ENCODE measurements around the gene IFFO2. TPM values are rescaled to one million over a fixed set of nuclear protein-coding genes. Genes with fewer than 3 reads are reported as not detected.

Gene IFFO2
- total and polyA plus RNA-seq, 2 donors (not counting 3 experiments of a cell fraction or from before 2014, with no cell fraction given): 31.1 to 31.3 TPM

DNA sequence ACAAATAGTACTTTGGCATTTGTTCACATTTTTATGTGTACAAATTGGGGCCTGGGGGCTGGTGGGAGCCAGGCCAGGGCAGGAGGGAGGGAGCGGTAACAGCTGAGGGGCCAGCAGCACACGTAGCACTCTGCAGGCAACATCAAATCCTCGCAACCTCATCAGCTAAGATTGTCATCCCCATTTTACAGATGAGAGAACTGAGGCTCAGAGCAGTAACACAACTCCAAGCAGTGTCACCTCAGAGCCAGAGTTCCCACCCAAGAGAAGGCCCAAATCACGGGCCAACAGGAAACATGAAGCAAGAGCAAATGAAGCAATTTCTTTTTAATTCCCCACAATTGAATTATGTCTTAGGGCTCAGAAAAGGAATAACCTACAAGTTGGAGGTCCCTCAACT is 14.1 kb downstream of the IFFO2 start:
- no peak for DNase-seq (ENCODE audit: low read depth, low spot score)
- H3K36me3 ChIP-seq (ENCODE audit: control insufficient read depth in 2 of 2, extremely low read depth in 1 of 2, insufficient read depth in 2 of 2, low read length in 2 of 2): no peaks in the 10 kb centered on the region
- peak overlapping the region; percentile 60 for H3K27ac ChIP-seq (ENCODE audit: insufficient read depth, low read depth, low read length)
- dilution Hi-C loops (cut with MboI; ENCODE audit: extremely low pct_ligation_motif_present, low sequenced_read_pairs): no loop called here
- H3K4me1 ChIP-seq (ENCODE audit: control insufficient read depth, extremely low read depth, insufficient read depth, low read length): peaks cover 28% of the 10 kb centered on the region
- peaks cover 95% of the 10 kb centered on the region for H3K79me2 ChIP-seq (ENCODE audit: control insufficient read depth, insufficient read depth, low read length)
- no peak overlapping the region for H3K4me2 ChIP-seq (ENCODE audit: insufficient read depth, low read length)
- H3K9me1 ChIP-seq (replicated peaks; ENCODE audit: control insufficient read depth, extremely low read depth, insufficient read depth, low read length): no peaks in the 10 kb centered on the region
- peak overlapping the region; percentile 40 for H3K9ac ChIP-seq (replicated peaks; ENCODE audit: extremely low read depth, insufficient read depth, low read length)
- intact Hi-C loops (cut with micrococcal nuclease): loop anchor here (1.0 kb wide), 3 partner anchors 8 to 16 kb away; partner anchors contain the start of gene IFFO2
- POLR2A ChIA-PET: interaction anchor here (2.0 kb wide), 1 partner anchor 15 kb away, joined by 7 read pairs; no protein-coding TSS in a partner anchor
- BruUV-seq (replicated peaks): no TSS peak
- H3K4me3 ChIP-seq (replicated peaks in 1 of 3; ENCODE audit: insufficient read depth in 1 of 3, low read depth in 1 of 3, low read length in 3 of 3): no peak overlapping the region
- CTCF ChIA-PET: interaction anchor here (1.5 to 8.0 kb wide), 3 partner anchors 9 to 28 kb away, joined by 3 to 66 read pairs (median 26); no protein-coding TSS in a partner anchor
- no peak overlapping the region for H2AFZ ChIP-seq (ENCODE audit: low read depth, low read length)
- no peaks in the 10 kb centered on the region for H3K9me3 ChIP-seq (replicated peaks; ENCODE audit: control insufficient read depth, insufficient read depth, low read length)
- no peaks in the 10 kb centered on the region for H4K20me1 ChIP-seq (replicated peaks; ENCODE audit: control insufficient read depth, extremely low read depth, insufficient read depth, low read length)
- TF ChIP-seq CTCF (IDR thresholded peaks at IDR 0.05; ENCODE audit: extremely low read depth in 1 of 2, insufficient read depth in 1 of 2, low read depth in 1 of 2, low read length in 2 of 2) (no peak), GATA2 (IDR thresholded peaks at IDR 0.05; ENCODE audit: insufficient read depth, insufficient read length, low read depth, low read length) (no peak), MYC (IDR thresholded peaks at IDR 0.05; ENCODE audit: low read depth, low read length) (no peak), FOS (IDR thresholded peaks at IDR 0.05; ENCODE audit: borderline replicate concordance, insufficient read depth, low read length) (no peak)
- no peak for FAIRE-seq
- H3K27me3 ChIP-seq (ENCODE audit: control insufficient read depth in 2 of 2, insufficient read depth in 2 of 2, low read length in 2 of 2): no peaks in the 10 kb centered on the region
